Stimulated activated CD8-positive, alpha-beta memory T cell treated with anti-CD3 and anti-CD28 coated beads, Interleukin-7, amount 100 ng/mL, for 4 hours (primary cell): ENCODE data around the gene NAT16.
"Not testable (repeated sequence)": the region's sequence is repeated elsewhere in the genome, so short reads cannot be mapped to it uniquely, and the experiment has no call there.

Experiments
- DNase-seq, 2 donors: peaks; one replicate each; pipeline ENCODE4 v3.0.0-alpha.2; 2020; ENCODE audit warnings: low read depth in 2 of 2

The NAT16 gene

GRCh38 chr7:101156866-101157589 is 23.1 kb downstream of the NAT16 start:
- DNase-seq, result no peak

GRCh38 chr7:101156277-101156676 is 23.8 kb downstream of the NAT16 start:
- DNase-seq, result no peak

- no peak for DNase-seq
These were observed 24.8 kb downstream of the NAT16 start for GRCh38 chr7:101155303-101155702.

GRCh38 chr7:101154693-101155102 is 25.4 kb downstream of the NAT16 start:
- DNase-seq, result no peak

- peak; percentile 82 to 85 for DNase-seq
These were observed 26.0 kb downstream of the NAT16 start, which contains the start of gene AP1S1 for GRCh38 chr7:101153969-101154692. Gene AP1S1 (plus strand): TSS chr7:101154476. CDS start chr7:101154515, 39 bp downstream.

- DNase-seq, result no peak
These were observed 28.0 kb downstream of the NAT16 start for GRCh38 chr7:101151908-101152651.

GRCh38 chr7:101140746-101141382 is 39.2 kb downstream of the NAT16 start:
- no peak for DNase-seq

GRCh38 chr7:101140339-101140699 is 39.8 kb downstream of the NAT16 start:
- no peak for DNase-seq

- DNase-seq, result peak; percentile 86 to 93
These were observed 41.8 kb downstream of the NAT16 start for GRCh38 chr7:101138213-101138870.

- DNase-seq, result no peak
These were observed 42.4 kb downstream of the NAT16 start for GRCh38 chr7:101137651-101138212.

- no peak for DNase-seq
These were observed 45.6 kb downstream of the NAT16 start for GRCh38 chr7:101134399-101134980.

GRCh38 chr7:101133621-101134398 is 46.3 kb downstream of the NAT16 start:
- no peak for DNase-seq

GRCh38 chr7:101132626-101133600 is 47.2 kb downstream of the NAT16 start:
- not testable (repeated sequence) for DNase-seq

GRCh38 chr7:101129603-101130117 is 50.4 kb downstream of the NAT16 start:
- no peak for DNase-seq

GRCh38 chr7:101128040-101128834 is 51.9 kb downstream of the NAT16 start:
- DNase-seq, result no peak

GRCh38 chr7:101127460-101128039 is 52.5 kb downstream of the NAT16 start:
- DNase-seq, result no peak
